Measurements from ENCODE around the gene CHRNA4.

Gene CHRNA4

DNA sequence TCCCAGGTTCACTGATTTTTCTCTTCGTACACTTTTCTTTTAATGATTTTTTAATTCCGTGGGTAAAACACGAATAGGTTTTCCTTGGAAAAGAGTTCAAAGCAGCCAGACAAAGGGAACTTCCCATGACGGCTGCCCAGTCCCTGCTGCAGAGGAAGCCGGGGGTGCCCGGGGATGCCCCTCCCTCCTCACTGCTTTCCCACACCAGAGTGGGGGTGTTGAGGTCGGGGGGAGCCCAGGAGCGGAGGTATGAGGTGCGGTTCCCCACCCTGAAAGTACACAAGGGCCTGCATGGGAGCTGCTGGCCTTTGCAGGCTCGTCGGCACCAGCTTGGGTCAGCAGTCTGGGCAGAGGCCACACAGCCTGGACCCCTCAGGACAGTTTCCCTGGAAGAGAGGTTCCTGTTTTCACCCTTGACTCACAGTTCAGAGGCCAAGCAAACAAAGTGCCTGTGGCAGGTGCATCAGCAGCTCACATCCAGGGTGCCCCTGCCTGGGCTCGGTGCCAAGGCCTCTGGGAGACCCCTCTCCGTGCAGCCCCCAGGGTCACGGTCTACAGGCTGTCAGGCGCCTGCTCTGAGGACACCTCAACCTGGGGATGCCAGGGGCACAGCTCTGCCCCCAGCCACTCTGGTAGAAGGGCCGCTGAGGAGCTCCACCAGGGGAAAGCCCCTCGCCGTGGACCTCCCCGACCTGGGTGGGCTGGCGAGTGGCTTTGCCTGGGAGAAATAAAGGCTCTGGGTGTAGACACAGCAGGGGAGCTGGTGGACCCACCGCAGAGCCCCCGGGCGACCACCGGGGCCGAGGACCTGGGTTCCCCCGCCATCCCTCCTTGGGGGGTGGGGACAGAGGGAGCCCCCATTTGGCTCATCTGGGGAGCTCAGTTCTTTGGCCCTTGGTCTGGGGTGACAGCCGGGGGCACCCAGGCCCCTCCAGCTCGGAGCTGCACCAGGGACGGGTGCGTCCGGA is 15.4 kb upstream of the CHRNA4 start:
- DNase-seq = no peak

DNA sequence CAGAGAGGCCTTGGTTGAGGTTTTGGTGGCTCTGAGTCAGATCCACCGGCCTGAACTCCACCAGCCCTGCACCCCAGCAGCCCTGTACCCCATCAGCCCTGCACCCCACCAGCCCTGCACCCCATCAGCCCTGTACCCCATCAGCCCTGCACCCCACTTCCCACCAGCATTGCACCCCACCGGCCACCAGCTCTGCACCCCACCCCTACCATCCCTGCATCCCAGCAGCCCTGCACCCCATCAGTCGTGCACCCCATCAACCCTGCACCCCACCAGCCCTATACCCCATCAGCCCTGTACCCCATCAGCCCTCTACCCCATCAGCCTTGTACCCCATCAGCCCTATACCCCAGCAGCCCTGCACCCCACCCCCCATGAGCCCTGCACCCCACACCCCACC is 14.3 kb upstream of the CHRNA4 start:
- no peak for DNase-seq

- no peak for DNase-seq
Measured at GRCh38 chr20:63374504-63374903, 13.4 kb upstream of the CHRNA4 start.

DNA sequence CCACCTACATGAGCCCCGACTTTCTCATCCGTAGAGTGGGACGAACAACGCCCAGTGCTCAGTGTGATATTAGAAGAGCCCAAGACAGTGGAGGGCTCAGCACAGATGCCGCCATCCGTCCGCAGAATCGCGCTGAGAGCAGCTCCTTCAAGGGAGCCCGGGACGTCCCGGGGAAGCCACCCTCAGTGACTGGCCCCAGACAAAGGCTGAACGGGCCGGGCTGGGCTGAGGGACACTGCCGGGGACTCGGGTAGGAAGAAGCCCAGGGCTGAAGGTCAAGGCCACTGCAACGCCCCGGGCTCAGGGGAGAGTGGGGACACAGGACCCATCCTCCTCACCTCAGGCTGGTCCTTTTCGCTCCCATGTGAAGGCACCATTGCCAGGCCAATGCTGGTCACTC is 12.8 kb upstream of the CHRNA4 start:
- no peak for DNase-seq

GRCh38 chr20:63372971-63373885 is 12.1 kb upstream of the CHRNA4 start:
- DNase-seq = no peak

- DNase-seq = no peak
Measured at GRCh38 chr20:63371291-63371865, 10.2 kb upstream of the CHRNA4 start.

GRCh38 chr20:63370618-63371187 is 9.6 kb upstream of the CHRNA4 start:
- no peak for DNase-seq

- no peak for DNase-seq
Measured at GRCh38 chr20:63369724-63370617, 8.8 kb upstream of the CHRNA4 start.

DNA sequence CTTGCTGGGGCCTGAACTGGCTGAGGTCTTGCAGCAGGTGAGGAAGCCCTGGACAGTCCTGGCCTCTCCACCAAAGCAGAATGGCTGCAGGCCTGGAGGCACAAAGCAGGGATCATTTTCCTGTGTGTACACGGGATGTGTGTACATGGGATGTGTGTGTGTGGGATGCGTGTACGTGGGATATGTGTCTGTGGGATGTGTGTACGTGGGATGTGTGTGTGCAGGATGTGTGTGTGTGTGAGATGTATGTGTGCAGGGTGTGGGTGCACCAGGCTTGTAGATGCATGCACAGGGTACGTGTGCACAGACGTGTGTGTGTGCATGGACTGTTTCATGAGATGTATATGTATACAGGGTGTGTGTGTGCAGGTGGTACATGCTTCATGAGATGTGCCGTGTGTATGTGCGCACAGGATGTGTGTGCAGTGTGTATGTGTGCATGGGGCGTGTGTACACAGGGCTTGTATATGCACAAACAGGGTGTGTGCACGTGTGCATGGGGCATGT is 7.9 kb upstream of the CHRNA4 start:
- DNase-seq = no peak

GRCh38 chr20:63368151-63368550 is 7.0 kb upstream of the CHRNA4 start:
- DNase-seq = no peak

- DNase-seq = no peak
Measured at GRCh38 chr20:63367446-63368055, 6.4 kb upstream of the CHRNA4 start.

DNA sequence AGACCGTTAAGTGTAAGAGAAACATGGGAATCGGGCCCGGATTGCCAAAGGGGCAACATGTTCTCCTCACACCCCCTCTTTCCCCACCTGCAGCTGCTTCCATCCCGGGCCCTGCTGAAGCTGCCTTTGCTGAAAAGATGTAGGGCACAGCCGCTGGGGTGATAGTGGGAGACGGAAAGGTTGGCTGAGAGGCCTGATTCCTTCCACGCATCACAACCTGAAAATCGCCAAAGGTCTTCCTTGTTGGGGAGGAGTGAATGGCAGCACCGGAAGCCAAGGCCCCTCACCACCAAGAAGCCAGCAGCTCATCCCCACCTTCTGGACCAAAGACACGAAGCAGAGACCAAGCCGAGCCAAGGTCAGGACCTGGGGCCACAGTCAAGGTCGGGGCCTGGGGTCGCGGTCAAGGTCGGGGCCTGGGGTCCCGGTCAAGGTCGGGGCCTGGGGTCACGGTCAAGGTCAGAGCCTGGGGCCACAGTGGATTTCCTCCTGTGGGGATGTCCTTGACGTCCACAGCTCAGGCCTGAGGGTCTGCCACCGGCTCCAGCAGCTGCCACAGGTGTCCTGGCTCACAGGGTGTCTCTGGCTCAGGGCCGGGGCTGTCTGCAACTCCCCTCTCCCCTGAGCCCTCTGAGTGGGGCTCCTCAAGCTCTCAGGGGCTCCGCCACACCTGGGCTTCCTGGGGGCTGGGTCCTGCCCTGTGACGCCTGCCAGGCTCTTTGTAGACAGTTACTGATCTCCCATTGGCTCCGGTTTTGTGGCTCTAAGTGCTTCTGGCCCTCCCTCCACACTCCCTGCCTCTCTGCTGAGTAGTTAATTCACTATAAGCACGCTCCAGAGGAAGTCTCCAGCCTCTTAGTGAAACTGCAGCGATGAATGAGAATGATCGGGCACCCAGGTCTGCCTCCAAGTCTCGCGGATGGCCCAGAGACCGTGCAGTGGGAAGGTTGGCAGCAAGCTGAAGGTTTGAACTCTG is 5.5 kb upstream of the CHRNA4 start:
- no peak for DNase-seq

GRCh38 chr20:63365601-63366389 is 4.6 kb upstream of the CHRNA4 start:
- DNase-seq = no peak

GRCh38 chr20:63364801-63365585 is 3.8 kb upstream of the CHRNA4 start:
- DNase-seq = no peak

DNA sequence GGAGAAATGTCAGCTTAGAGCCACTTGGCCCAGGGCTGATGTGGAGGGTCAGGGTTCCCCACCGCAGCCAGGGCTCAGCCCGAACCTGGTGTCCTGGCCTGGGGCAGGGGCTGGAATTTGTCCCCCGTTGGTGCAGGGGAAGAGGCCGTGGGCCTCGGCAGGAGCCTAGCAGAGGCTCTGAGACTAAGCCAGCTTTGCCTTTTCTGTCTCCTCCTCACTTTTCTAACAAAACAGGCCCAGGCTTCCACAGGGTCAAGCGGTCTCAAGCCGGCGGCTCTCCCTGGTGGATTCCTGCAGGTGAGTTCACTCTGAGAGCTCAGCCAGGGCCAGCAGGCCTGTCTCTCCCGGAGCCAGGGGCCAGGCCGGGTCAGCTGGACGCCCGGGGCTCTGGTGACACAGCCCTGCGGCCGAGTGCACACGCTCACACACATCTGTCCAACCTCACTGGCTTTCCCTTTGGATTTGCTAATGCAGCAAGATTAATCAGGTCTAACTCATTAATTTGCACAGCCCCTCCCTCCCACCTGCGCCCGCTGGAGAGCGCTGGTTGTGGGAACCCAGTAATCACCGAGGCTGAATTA is 2.9 kb upstream of the CHRNA4 start:
- DNase-seq = no peak

- DNase-seq = no peak
Measured at GRCh38 chr20:63363013-63363957, 2.1 kb upstream of the CHRNA4 start.
